CD4-positive, alpha-beta T cell treated with Interleukin-10 for 1 hour (primary cell): ENCODE data around the gene CHAT.
"Not testable (repeated sequence)": the region's sequence is repeated elsewhere in the genome, so short reads cannot be mapped to it uniquely, and the experiment has no call there.

Experiments
- DNase-seq: peaks from one replicate; pipeline ENCODE4 v3.0.0-alpha.2; 2020

The CHAT gene

GRCh38 chr10:49654036-49654693 is 40.3 kb downstream of the CHAT start:
- no peak for DNase-seq

- DNase-seq: no peak
Measured at GRCh38 chr10:49655099-49655498, 41.3 kb downstream of the CHAT start.

DNA sequence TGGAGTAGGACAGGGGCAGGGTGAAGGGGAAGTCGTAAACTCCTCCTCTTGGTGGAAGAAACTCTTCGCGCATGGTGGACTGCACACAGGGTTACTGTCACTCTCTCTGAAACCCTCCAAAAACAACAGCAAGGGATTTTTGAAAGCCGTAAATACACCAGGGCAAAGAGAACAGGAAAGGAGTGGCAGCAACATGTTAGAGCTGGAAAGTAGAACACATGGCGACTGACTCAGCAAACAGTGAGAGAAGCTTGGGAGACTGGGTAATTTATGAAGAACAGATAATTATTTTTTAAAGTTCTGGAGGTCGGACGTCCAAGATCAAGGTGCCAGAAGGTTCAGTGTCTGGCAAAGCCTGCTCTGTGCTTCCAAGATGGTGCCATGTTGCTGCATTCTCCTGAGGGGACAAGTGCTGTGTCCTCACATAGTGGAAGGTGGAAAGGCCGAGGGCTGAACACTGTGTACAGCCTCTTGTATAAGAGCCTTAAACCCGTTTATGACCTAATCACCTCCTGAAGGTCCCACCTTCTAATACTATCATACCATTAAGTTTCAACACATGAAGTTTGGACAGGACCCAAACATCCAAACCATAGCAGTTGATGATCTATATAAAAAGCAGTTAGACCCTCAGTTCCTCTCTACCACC is 43.1 kb downstream of the CHAT start:
- no peak for DNase-seq

DNA sequence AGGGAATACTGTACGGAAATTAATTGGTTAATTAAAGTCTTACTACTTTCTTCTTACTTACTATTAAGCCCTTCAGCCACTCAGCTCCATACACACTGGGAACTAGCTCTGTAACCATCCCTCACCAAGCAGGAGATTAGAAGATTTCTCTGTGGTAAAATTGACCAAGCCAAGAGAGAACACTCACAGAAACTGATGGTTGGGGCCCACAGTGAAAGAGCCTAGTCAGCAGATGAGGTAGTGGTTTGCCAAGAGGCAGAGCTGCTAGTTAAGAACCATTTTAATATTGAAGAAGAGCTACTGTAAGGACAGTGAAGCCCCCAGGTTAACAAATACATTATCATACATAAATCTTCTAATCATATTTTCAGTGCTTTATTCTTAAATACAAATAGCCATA is 43.8 kb downstream of the CHAT start:
- no peak for DNase-seq

GRCh38 chr10:49661140-49661856 is 47.5 kb downstream of the CHAT start:
- no peak for DNase-seq

GRCh38 chr10:49662169-49662830 is 48.5 kb downstream of the CHAT start:
- no peak for DNase-seq

DNA sequence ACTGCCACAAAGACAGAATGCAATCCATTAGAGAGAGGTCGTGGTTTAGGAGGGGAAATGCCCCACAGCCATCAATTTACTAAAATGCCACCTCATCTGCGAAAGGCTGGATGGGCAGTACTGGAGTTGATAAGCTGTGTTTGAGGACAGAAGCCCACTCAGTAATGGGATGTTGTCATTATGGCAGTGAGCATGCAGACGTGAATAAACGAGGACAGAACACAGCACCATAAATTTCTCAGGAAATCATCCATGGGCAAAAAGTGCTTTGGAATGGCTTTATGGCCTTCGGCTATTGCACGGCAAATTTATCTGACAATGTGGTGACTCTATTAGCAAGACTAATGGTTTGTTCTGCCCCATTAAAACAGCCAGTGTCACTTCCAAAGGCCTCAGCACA is 49.8 kb downstream of the CHAT start:
- no peak for DNase-seq

DNA sequence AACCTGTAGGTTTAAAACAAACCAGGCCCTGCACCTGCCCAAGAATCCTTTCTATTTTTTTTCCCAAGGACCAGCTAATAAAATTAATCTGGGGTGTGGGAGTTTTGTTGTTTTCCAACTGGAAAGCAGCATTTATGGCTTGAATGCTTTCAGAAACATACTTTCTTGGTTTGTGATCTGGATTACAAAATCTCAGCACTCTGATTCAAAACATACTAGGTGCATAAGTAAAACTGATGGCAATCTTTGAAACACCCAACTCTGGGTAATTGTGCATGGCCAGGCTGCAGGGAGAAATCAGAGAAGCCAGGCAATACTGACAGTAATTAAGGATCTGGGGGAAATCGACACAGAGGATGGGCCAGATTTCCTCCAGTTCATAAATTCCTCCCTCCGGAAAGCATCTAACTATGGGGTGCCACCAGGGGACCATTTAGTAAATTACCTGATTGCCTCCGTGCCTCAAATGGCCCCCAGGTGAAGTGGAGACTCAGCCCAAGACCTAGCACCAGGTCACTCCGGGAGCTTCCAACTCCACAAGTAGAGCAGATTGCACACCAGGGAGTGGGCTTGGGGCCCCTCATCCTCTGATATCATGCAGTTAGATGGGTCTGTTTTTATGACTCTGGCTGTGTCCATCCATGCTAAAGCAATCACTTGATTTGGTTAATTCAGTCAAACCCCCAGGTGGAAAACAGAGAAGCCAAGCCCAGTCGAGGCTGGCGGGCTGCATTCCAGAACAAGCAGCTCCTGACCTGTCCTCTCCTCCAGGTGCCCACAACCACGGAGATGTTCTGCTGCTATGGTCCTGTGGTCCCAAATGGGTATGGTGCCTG is 50.4 kb downstream of the CHAT start:
- DNase-seq: no peak

- no peak for DNase-seq
Measured at GRCh38 chr10:49664842-49665355, 51.1 kb downstream of the CHAT start.

- DNase-seq: no peak
Measured at GRCh38 chr10:49666054-49666615, 52.3 kb downstream of the CHAT start.

GRCh38 chr10:49666685-49667084 is 52.8 kb downstream of the CHAT start:
- DNase-seq: no peak

DNA sequence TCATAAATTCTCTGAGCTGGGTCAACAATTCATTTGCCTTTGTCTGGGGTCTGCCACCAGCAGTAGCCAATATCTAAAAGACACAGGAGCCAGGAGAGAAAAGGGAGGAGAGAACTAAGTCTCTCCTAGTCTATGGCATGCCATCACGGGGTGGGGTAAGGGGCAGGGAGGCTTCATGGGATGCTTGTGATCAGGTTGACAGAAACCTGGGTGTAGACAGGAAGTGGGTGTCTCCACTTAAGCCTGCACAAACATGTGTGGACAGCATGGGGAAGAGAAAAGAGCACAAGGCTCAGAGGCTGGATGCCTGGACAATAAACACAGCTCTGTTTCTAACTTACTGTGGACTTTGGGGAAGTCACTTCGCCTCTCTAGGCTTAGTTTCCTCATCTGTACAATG is 54.2 kb downstream of the CHAT start:
- DNase-seq: no peak

DNA sequence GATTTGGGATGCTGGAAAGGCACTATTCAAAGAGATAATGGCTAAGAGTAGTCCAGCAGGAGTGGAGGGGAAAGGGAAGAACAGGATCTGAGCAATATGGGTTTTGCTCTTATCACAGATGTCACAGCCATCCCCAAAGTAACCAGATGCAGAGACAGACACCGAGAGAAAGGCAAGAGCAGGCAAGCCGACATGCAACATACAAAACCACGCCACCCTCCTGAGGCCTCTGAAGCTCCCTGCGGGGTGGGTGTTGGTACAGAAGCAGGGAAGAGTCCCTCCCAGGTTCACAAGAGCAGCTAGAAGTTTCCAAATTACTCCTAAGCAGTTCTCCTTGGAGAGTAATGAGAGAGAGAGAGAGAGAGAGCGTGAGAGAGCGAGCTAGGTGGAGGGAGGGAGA is 54.8 kb downstream of the CHAT start:
- no peak for DNase-seq

GRCh38 chr10:49678827-49679479 is 65.1 kb downstream of the CHAT start:
- DNase-seq: no peak

- DNase-seq: no peak
Measured at GRCh38 chr10:49679480-49679893, 65.7 kb downstream of the CHAT start, which contains the start of gene C10orf53. TSS of gene C10orf53 (plus strand) at chr10:49679651. CDS start at chr10:49679698, 47 bp downstream.

DNA sequence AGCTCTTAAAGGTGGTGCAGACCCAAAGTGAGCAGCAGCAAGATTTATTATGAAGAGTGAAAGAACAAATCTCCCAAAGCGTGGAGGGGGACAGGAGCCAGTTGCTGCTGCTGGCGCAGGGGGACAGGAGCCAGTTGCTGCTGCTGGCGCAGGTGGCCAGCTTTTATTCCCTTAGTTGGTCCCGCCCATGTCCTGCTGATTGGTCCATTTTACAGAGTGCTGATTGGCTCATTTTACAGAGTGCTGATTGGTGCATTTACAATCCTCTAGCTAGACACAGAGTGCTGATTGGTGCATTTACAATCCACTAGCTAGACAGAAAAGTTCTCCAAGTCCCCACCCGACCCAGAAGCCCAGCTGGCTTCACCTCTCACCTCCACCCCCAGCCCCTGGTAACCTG is 68.6 kb downstream of the CHAT start:
- not testable (repeated sequence) for DNase-seq

- DNase-seq: no peak
Measured at GRCh38 chr10:49682879-49683278, 69.0 kb downstream of the CHAT start.

- no peak for DNase-seq
Measured at GRCh38 chr10:49686651-49687050, 72.8 kb downstream of the CHAT start.

DNA sequence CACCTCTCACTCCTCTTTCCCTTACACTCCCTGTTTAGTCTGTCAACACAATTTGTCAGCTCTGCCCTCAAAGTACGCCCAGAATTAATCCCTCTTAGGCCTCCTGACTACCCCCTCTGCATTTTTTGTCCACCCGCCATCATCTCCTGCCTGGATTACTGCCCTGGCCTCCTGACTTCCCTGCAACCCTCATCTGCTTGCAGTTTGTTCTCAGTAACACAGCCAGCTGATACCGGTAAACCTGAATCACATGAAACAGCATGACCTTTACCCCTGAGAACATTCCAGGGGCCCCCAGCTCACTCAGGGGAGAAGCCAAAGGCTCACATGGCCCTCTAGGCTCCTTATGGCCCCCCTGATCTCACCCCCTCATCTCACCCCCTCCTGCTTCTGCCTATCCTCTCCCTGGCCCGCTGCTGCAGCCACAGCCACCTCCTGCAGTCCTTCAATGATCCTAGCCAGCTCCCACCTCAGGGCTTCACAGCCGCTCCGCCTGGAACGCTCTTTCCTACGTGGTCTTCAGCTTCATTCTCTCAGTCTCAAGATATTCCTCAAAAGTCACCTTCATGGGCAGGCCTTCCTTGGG is 74.5 kb downstream of the CHAT start:
- no peak for DNase-seq

GRCh38 chr10:49688920-49689319 is 75.1 kb downstream of the CHAT start:
- no peak for DNase-seq

DNA sequence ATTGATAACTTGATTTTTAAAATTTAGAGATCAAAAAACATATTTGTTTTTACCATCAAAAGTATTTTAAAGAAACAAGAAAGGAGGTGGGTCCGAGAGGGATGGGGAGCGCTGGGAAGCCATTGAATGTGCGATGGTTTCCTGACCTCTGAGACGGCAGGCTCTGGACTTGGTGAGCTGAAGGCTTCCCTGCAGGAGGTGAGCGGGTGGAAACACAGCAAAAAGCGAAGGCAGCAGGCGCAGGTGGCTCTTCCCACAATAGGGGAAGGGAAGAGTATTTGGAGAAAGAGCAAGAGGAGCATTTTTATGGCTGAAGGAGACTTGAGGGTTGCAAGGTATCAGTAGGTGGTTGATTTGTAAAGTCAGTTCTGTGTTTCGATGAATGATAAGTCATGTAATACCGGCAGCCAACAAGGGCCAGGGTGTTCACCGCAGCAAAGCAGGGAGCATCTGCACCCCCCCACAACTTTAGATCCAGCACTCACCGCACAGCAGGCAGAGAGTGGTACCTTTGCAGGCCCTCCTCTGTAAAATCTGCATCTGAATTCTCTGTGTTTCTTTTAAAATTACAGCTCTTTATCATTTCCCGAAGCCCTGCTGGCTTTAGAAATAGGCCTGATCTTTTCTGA is 76.2 kb downstream of the CHAT start:
- DNase-seq: no peak
